Activated T-cell treated with anti-CD3 and anti-CD28 coated beads for 24 hours (primary cell): ENCODE measurements around the gene HOXC5.
"Not testable (repeated sequence)": the region's sequence is repeated elsewhere in the genome, so short reads cannot be mapped to it uniquely, and the experiment has no call there.

Source experiments
- DNase-seq: peaks from one replicate; pipeline ENCODE4 v3.0.0-alpha.2; 2020; ENCODE audit warnings: low read depth

Gene HOXC5

GRCh38 chr12:54066408-54066807, 33.6 kb downstream of the HOXC5 start:
- no peak for DNase-seq

- no peak for DNase-seq
These were observed 35.7 kb downstream of the HOXC5 start for GRCh38 chr12:54068418-54069070.

GRCh38 chr12:54071942-54072341, 39.1 kb downstream of the HOXC5 start:
- DNase-seq = no peak

GRCh38 chr12:54074308-54074707, 41.5 kb downstream of the HOXC5 start:
- DNase-seq = no peak

GRCh38 chr12:54075409-54075808, 42.6 kb downstream of the HOXC5 start:
- no peak for DNase-seq

- no peak for DNase-seq
These were observed 43.1 kb downstream of the HOXC5 start for GRCh38 chr12:54075974-54076373.

GRCh38 chr12:54077843-54078242, 45.0 kb downstream of the HOXC5 start:
- not testable (repeated sequence) for DNase-seq

GRCh38 chr12:54079115-54079514, 46.3 kb downstream of the HOXC5 start:
- not testable (repeated sequence) for DNase-seq

- DNase-seq = not testable (repeated sequence)
These were observed 47.4 kb downstream of the HOXC5 start for GRCh38 chr12:54080008-54080924.

- not testable (repeated sequence) for DNase-seq
These were observed 48.2 kb downstream of the HOXC5 start for GRCh38 chr12:54081053-54081514.

- DNase-seq = not testable (repeated sequence)
These were observed 48.9 kb downstream of the HOXC5 start for GRCh38 chr12:54081581-54082396.

GRCh38 chr12:54082397-54082892, 49.6 kb downstream of the HOXC5 start:
- DNase-seq = peak; percentile 17
